K562 (cell line): ENCODE results near the gene ADARB2. TPM values are rescaled to one million over a fixed set of nuclear protein-coding genes. Genes with fewer than 3 reads are reported as not detected.

ENCODE experiments used
- ATAC-seq: fragments of 200-7000 bp; cut with Tn5 transposase; 3 replicates; pipeline ENCODE4 v1.9.1; 2020; ENCODE audit warnings: moderate library complexity
- BruUV-seq: library from RNA; stranded (reverse); fragments of 400-500 nt; replicated peaks from 2 replicates; lab custom pipeline; 2021; lab: Mats Ljungman, UMichigan
- CTCF ChIA-PET: fragments of 300-600 bp; formaldehyde crosslinking; extraction: SDS; loops from one replicate; lab custom pipeline; 2021; ENCODE audit warnings: low intra/inter-chr PET ratio; lab: Yijun Ruan, JAX
- POLR2A ChIA-PET: fragments of 300-600, 350-650 bp; sonication (Branson Sonifier 250); formaldehyde crosslinking; extraction: SDS; loops from one replicate; lab custom pipeline; 2021; ENCODE audit warnings: antibody characterized with exemption, inconsistent platforms; lab: Yijun Ruan, JAX
- DNase-seq, 4 experiments: peaks; one replicate each; pipeline versions ENCODE4 v3.0.0 to v3.0.0-alpha.2; 2011 to 2018; ENCODE audit warnings: low spot score in 3 of 4, mixed read lengths in 3 of 4; ENCODE audit errors: extremely low read depth in 1 of 4
- FAIRE-seq: peaks from 2 replicates; lab custom pipeline; 2011; peaks lifted over from hg19 to GRCh38; lab: Jason Lieb, UNC
- H2AFZ ChIP-seq: 2 replicates; pipeline ENCODE4 v1.6.0; 2011; ENCODE audit warnings: low read depth, low read length, control low read depth, inconsistent platforms
- H3K27ac ChIP-seq: fragments of 200-600 bp; 3 replicates; pipeline ENCODE4 v1.8.0; 2011; ENCODE audit warnings: low read depth, mild to moderate bottlenecking, control low read depth, inconsistent platforms, low read length, moderate library complexity, mixed read lengths; ENCODE audit errors: extremely low read depth
- H3K27me3 ChIP-seq, 2 experiments: fragments of 300-600 bp in 1 of 2; 2 replicates in 1 of 2; 3 replicates in 1 of 2; pipeline versions ENCODE4 v1.6.0 to v1.8.0; 2011; ENCODE audit warnings: inconsistent platforms in 2 of 2, low read length in 2 of 2, mild to moderate bottlenecking in 1 of 2, mixed read lengths in 1 of 2, moderate library complexity in 1 of 2; ENCODE audit not compliant: control insufficient read depth in 2 of 2, insufficient read depth in 2 of 2
- H3K36me3 ChIP-seq: fragments of 300-600 bp; 3 replicates; pipeline ENCODE4 v1.8.0; 2011; ENCODE audit warnings: mild to moderate bottlenecking, low read length, inconsistent platforms; ENCODE audit not compliant: control insufficient read depth, insufficient read depth
- H3K4me1 ChIP-seq, 2 experiments: fragments of 200-600 bp in 1 of 2; replicated peaks in 1 of 2; 2 replicates in 1 of 2; 3 replicates in 1 of 2; pipeline versions ENCODE4 v1.5.1 to v1.8.0; 2011; ENCODE audit warnings: inconsistent platforms in 2 of 2, low read length in 2 of 2, mild to moderate bottlenecking in 1 of 2, mixed read lengths in 1 of 2, moderate library complexity in 1 of 2; ENCODE audit not compliant: control insufficient read depth in 2 of 2, insufficient read depth in 2 of 2
- H3K4me2 ChIP-seq: 2 replicates; pipeline ENCODE4 v1.6.1; 2011; ENCODE audit warnings: low read length, control low read depth, inconsistent platforms, mixed read lengths; ENCODE audit not compliant: insufficient read depth
- H3K4me3 ChIP-seq: fragments of 200-600 bp; sonication (generic), shearing (Covaris generic); 2 replicates; pipeline ENCODE4 v1.5.1; 2016; ENCODE audit warnings: control low read depth, inconsistent platforms
- H3K79me2 ChIP-seq: fragments of 200-600 bp; 3 replicates; pipeline ENCODE4 v1.8.0; 2011; ENCODE audit warnings: low read length, inconsistent platforms; ENCODE audit not compliant: control insufficient read depth, insufficient read depth
- H3K9ac ChIP-seq, 2 experiments: 2 replicates each; pipeline versions ENCODE4 v1.6.0 to v1.6.1; 2011; ENCODE audit warnings: low read depth in 2 of 2, low read length in 2 of 2, control low read depth in 1 of 2, inconsistent platforms in 1 of 2, mild to moderate bottlenecking in 1 of 2, mixed read lengths in 1 of 2; ENCODE audit not compliant: insufficient read depth in 1 of 2
- H3K9me1 ChIP-seq: one replicate; pipeline ENCODE4 v1.6.0; 2011; ENCODE audit warnings: inconsistent platforms, mild to moderate bottlenecking, low read length, moderate library complexity; ENCODE audit not compliant: control insufficient read depth, insufficient read depth
- H3K9me3 ChIP-seq: replicated peaks from 2 replicates; pipeline ENCODE4 v1.5.1; 2011; ENCODE audit warnings: low read depth, low read length, inconsistent platforms; ENCODE audit not compliant: control insufficient read depth, insufficient read depth
- H4K20me1 ChIP-seq: replicated peaks from 2 replicates; pipeline ENCODE4 v1.6.1; 2011; ENCODE audit warnings: low read length, inconsistent platforms, mixed read lengths; ENCODE audit not compliant: control insufficient read depth, insufficient read depth
- HDAC6 ChIP-seq: IDR thresholded peaks from 2 replicates; pipeline ENCODE4 v1.6.1; 2012; ENCODE audit warnings: low read depth, mild to moderate bottlenecking, control low read depth, inconsistent platforms, low read length, moderate library complexity
- HEY1 ChIP-seq: fragments of 250-450 bp; sonication (Bioruptor Pico); IDR thresholded peaks from 2 replicates; pipeline ENCODE4 v1.5.0; 2020; ENCODE audit warnings: mild to moderate bottlenecking, moderate library complexity, borderline replicate concordance
- NFXL1 ChIP-seq: fragments of 450-650 bp; formaldehyde crosslinking; IDR thresholded peaks from 2 replicates; pipeline ENCODE4 v1.4.0; 2021; ENCODE audit warnings: mild to moderate bottlenecking
- RHOXF2B ChIP-seq: fragments of 250-450 bp; sonication (Bioruptor Pico); conservative IDR thresholded peaks from 2 replicates; pipeline ENCODE4 v1.5.1; 2021
- WGBS: fragments of 100-300 bp; shearing (Covaris generic); methylation state at CpG from one replicate; pipeline ENCODE4 v1.1.6; 2016; ENCODE audit warnings: low coverage, mixed read lengths; ENCODE audit not compliant: insufficient coverage; ENCODE audit errors: missing lambda C conversion rate; 5-methylcytosine and 5-hydroxymethylcytosine counted together
- in situ Hi-C: fragments of 300-500 bp; cut with MboI; formaldehyde crosslinking; loops from 4 replicates; pipeline ENCODE4 v1.15.0; 2018; ENCODE audit warnings: inconsistent platforms, mixed read lengths
- intact Hi-C: fragments of 100-400 bp; cut with micrococcal nuclease; formaldehyde crosslinking; loops from 2 replicates; pipeline ENCODE4 v1.14.2; 2022
- polyA plus RNA-seq, 8 experiments: library from polyadenylated mRNA; depleted of rRNA in 4 of 8; stranded (reverse) in 5 of 8; unstranded in 3 of 8; fragments of >200 nt; fragmentation: Nextera tagmentation in 2 of 8; fragmentation: Illumina TruSeq in 1 of 8; extraction: Ambion mirVana in 2 of 8; extraction: Trizol in 1 of 8; gene quantifications; 2 replicates each; pipeline versions ENCODE4 v1.2.1 to v1.2.3, GENCODE V29; 2011 to 2014; ENCODE audit warnings: inconsistent platforms in 1 of 8, missing spikeins in 1 of 8
- total RNA-seq, 7 experiments: library from RNA; depleted of rRNA in 6 of 7; stranded (reverse); fragments of >200 nt in 6 of 7; fragmentation: Illumina TruSeq in 2 of 7; extraction: Trizol in 2 of 7; gene quantifications; 2 replicates each; pipeline versions ENCODE4 v1.2.1 to v1.2.3, GENCODE V29; 2011 to 2021; ENCODE audit warnings: low replicate concordance in 1 of 7
- TF ChIP-seq, protein P1 (sequence below): fragments of 250-450 bp; sonication (Bioruptor Pico); IDR thresholded peaks from 2 replicates; pipeline ENCODE4 v1.8.0; 2021; ENCODE audit warnings: borderline replicate concordance, mild to moderate bottlenecking, moderate library complexity; ENCODE audit not compliant: poor library complexity, severe bottlenecking

Gene ADARB2
- total and polyA plus RNA-seq, 9 of the 15 experiments (the other 6 are each of a cell fraction or from before 2014, with no cell fraction given), result not detected

- TF ChIP-seq HDAC6 (no peak), NFXL1 (CRISPR knock-in tag) (no peak), RHOXF2B (no peak), HEY1 (CRISPR knock-in tag) (no peak)
- TF ChIP-seq, protein P1, sequence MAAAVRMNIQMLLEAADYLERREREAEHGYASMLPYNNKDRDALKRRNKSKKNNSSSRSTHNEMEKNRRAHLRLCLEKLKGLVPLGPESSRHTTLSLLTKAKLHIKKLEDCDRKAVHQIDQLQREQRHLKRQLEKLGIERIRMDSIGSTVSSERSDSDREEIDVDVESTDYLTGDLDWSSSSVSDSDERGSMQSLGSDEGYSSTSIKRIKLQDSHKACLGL (CRISPR knock-in tag), result no peak
- Histone ChIP-seq H3K9ac (no peak overlapping the region), H3K9me1 (no peaks in the 10 kb centered on the region), H3K4me1 (no peaks in the 10 kb centered on the region), H3K4me3 (no peak overlapping the region), H3K4me2 (no peak overlapping the region), H2AFZ (no peak overlapping the region), H3K79me2 (no peaks in the 10 kb centered on the region), H3K36me3 (no peaks in the 10 kb centered on the region), H3K27ac (no peak overlapping the region), H4K20me1 (peaks cover 3% of the 10 kb centered on the region; the same call in 1 of the 2 replicates), H3K9me3 (no peaks in the 10 kb centered on the region), H3K27me3 (peaks cover 10 to 44% of the 10 kb centered on the region in 2 experiments; a peak in 4 of 5 replicates)
- in situ Hi-C loops, result no loop called here
- ATAC-seq, result no peak
- intact Hi-C loops, result no loop called here
- BruUV-seq, result no TSS peak
- WGBS, result 0% methylated on average over 9 of the region's 13 CpGs
- no peak for FAIRE-seq
- DNase-seq, result no peak
- CTCF ChIA-PET, result no interaction called here
- POLR2A ChIA-PET, result no interaction called here
Observed at GRCh38 chr10:1394155-1394912, 343.0 kb downstream of the ADARB2 start.
